SW480 (cell line): ENCODE measurements around the gene MBD1.
"Not testable (repeated sequence)": the region's sequence is repeated elsewhere in the genome, so short reads cannot be mapped to it uniquely, and the experiment has no call there.

Experiments used
- DNase-seq: peaks from one replicate; pipeline ENCODE4 v3.0.0-alpha.2; 2016; ENCODE audit warnings: low spot score

Gene MBD1

GRCh38 chr18:50273203-50274043 is 7.9 kb downstream of the MBD1 start:
- no peak for DNase-seq

GRCh38 chr18:50272568-50272967 is 8.8 kb downstream of the MBD1 start:
- DNase-seq, result no peak

GRCh38 chr18:50268022-50268747 is 13.1 kb downstream of the MBD1 start:
- DNase-seq, result no peak

- DNase-seq, result peak; percentile 69
Measured at GRCh38 chr18:50266248-50266704, 15.0 kb downstream of the MBD1 start, which contains the start of gene CFAP53. Gene CFAP53 (minus strand): TSS chr18:50266495. CDS start chr18:50266404, 91 bp downstream.

- no peak for DNase-seq
Measured at GRCh38 chr18:50262977-50263376, 18.3 kb downstream of the MBD1 start.

- DNase-seq, result no peak
Measured at GRCh38 chr18:50250935-50251334, 30.4 kb downstream of the MBD1 start.

GRCh38 chr18:50249576-50249975 is 31.7 kb downstream of the MBD1 start:
- DNase-seq, result no peak

- no peak for DNase-seq
Measured at GRCh38 chr18:50247561-50247960, 33.8 kb downstream of the MBD1 start.

GRCh38 chr18:50241768-50242167 is 39.6 kb downstream of the MBD1 start:
- DNase-seq, result not testable (repeated sequence)

- peak; percentile 39 for DNase-seq
Measured at GRCh38 chr18:50240080-50240563, 41.2 kb downstream of the MBD1 start.

GRCh38 chr18:50232419-50232818 is 48.9 kb downstream of the MBD1 start:
- no peak for DNase-seq

- no peak for DNase-seq
Measured at GRCh38 chr18:50231621-50232020, 49.7 kb downstream of the MBD1 start.

GRCh38 chr18:50220249-50220648 is 61.1 kb downstream of the MBD1 start:
- not testable (repeated sequence) for DNase-seq
